A673 (cell line): ENCODE results near the gene RC3H1. TPM values are rescaled to one million over a fixed set of nuclear protein-coding genes. Genes with fewer than 3 reads are reported as not detected.

Source experiments
- BruUV-seq: library from RNA; stranded (reverse); fragments of 400-500 nt; replicated peaks from 2 replicates; lab custom pipeline; 2021; lab: Mats Ljungman, UMichigan
- CTCF ChIA-PET: fragments of 300-600 bp; sonication (Branson Sonifier 250); formaldehyde crosslinking; loops from one replicate; lab custom pipeline; 2022; ENCODE audit warnings: antibody characterized with exemption; lab: Charles Lee
- POLR2A ChIA-PET: fragments of 300-600 bp; sonication (Branson Sonifier 250); formaldehyde crosslinking; loops from one replicate; lab custom pipeline; 2022; ENCODE audit warnings: antibody characterized with exemption; ENCODE audit not compliant: low non-redundant PET; lab: Charles Lee
- DNase-seq: peaks from one replicate; pipeline ENCODE4 v3.0.0-alpha.2; 2015; ENCODE audit warnings: low spot score
- H3K27ac ChIP-seq: fragments of 200-600 bp; sonication (generic); 2 replicates; pipeline ENCODE4 v1.5.1; 2016; ENCODE audit warnings: mixed run types, low read depth, mild to moderate bottlenecking, mixed read lengths, antibody characterized with exemption, low read length; ENCODE audit not compliant: poor library complexity, severe bottlenecking
- H3K27me3 ChIP-seq: fragments of 200-600 bp; sonication (generic); replicated peaks from 2 replicates; pipeline ENCODE4 v1.6.1; 2017; ENCODE audit warnings: mixed run types, low read depth, mild to moderate bottlenecking, mixed read lengths, antibody characterized with exemption, low read length; ENCODE audit not compliant: insufficient read depth, poor library complexity
- H3K36me3 ChIP-seq: fragments of 200-600 bp; sonication (generic); 2 replicates; pipeline ENCODE4 v1.6.1; 2016; ENCODE audit warnings: mixed run types, mild to moderate bottlenecking, mixed read lengths, antibody characterized with exemption, low read length; ENCODE audit not compliant: insufficient read depth, poor library complexity, severe bottlenecking
- H3K4me1 ChIP-seq: fragments of 200-600 bp; sonication (generic); 2 replicates; pipeline ENCODE4 v1.6.1; 2017; ENCODE audit warnings: mixed run types, mild to moderate bottlenecking, mixed read lengths, antibody characterized with exemption, low read length; ENCODE audit not compliant: insufficient read depth, poor library complexity, severe bottlenecking
- H3K4me3 ChIP-seq: fragments of 200-600 bp; sonication (generic); 2 replicates; pipeline ENCODE4 v1.5.1; 2016; ENCODE audit warnings: low read depth, mixed run types, mild to moderate bottlenecking, mixed read lengths, low read length; ENCODE audit not compliant: poor library complexity, severe bottlenecking
- H3K9me3 ChIP-seq: fragments of 200-600 bp; sonication (generic); 2 replicates; pipeline ENCODE4 v1.6.1; 2016; ENCODE audit warnings: mixed run types, low read depth, mild to moderate bottlenecking, mixed read lengths, antibody characterized with exemption, low read length; ENCODE audit not compliant: poor library complexity, severe bottlenecking
- CTCF ChIP-seq: fragments of 300-800, 200-600 bp; sonication (generic); conservative IDR thresholded peaks from 2 replicates; pipeline ENCODE4 v1.5.1; 2017; ENCODE audit warnings: low read depth, mild to moderate bottlenecking, antibody characterized with exemption, low read length, moderate library complexity, mixed read lengths
- EZH2 ChIP-seq: fragments of 200-600 bp; sonication (generic); IDR thresholded peaks from 2 replicates; pipeline ENCODE4 v1.6.1; 2017; ENCODE audit warnings: borderline replicate concordance, low read depth, mild to moderate bottlenecking, mixed read lengths, antibody characterized with exemption, low read length; ENCODE audit not compliant: poor library complexity, severe bottlenecking
- intact Hi-C: fragments of 100-400 bp; cut with micrococcal nuclease; formaldehyde crosslinking; loops from one replicate; pipeline ENCODE4 v1.10.0; 2022; ENCODE audit not compliant: unreplicated experiment
- total RNA-seq: library from RNA; stranded (reverse); gene quantifications from 2 replicates; pipeline ENCODE4 v1.2.3, GENCODE V29; 2021

The RC3H1 gene
- total RNA-seq, 1 experiment from 2014 or later: 27.2 TPM

- BruUV-seq: no TSS peak
- intact Hi-C loops: no loop called here
- DNase-seq: no peak
- Histone ChIP-seq H3K4me1 (peaks cover 13% of the 10 kb centered on the region), H3K4me3 (no peak overlapping the region), H3K27ac (no peak overlapping the region), H3K9me3 (no peaks in the 10 kb centered on the region), H3K27me3 (no peaks in the 10 kb centered on the region), H3K36me3 (no peaks in the 10 kb centered on the region)
- ChIA-PET CTCF (no interaction called here), POLR2A (no interaction called here)
- no peak for TF ChIP-seq CTCF
- TF ChIP-seq EZH2: no peak
Measured at GRCh38 chr1:174007851-174008250, 14.3 kb downstream of the RC3H1 start.

GRCh38 chr1:174005032-174005431, 17.1 kb downstream of the RC3H1 start:
- DNase-seq: peak; percentile 94
- no peak for TF ChIP-seq CTCF
- no peaks in the 10 kb centered on the region for H3K27me3 ChIP-seq
- ChIA-PET POLR2A (no interaction called here), CTCF (interaction anchor here (1.1 kb wide), 1 partner anchor 213 kb away, joined by 3 read pairs; no protein-coding TSS in a partner anchor)
- H3K36me3 ChIP-seq: no peaks in the 10 kb centered on the region
- H3K4me1 ChIP-seq: peaks cover 21% of the 10 kb centered on the region
- H3K27ac ChIP-seq: no peak overlapping the region
- H3K9me3 ChIP-seq: no peaks in the 10 kb centered on the region
- no TSS peak for BruUV-seq
- intact Hi-C loops: no loop called here
- no peak overlapping the region for H3K4me3 ChIP-seq

- Histone ChIP-seq H3K27me3 (no peaks in the 10 kb centered on the region), H3K9me3 (no peaks in the 10 kb centered on the region), H3K4me1 (peaks cover 21% of the 10 kb centered on the region), H3K27ac (no peak overlapping the region), H3K36me3 (no peaks in the 10 kb centered on the region), H3K4me3 (no peak overlapping the region)
- no TSS peak for BruUV-seq
- TF ChIP-seq EZH2 (no peak), CTCF (no peak)
- ChIA-PET CTCF (interaction anchor here (1.1 kb wide), 1 partner anchor 214 kb away, joined by 3 read pairs; no protein-coding TSS in a partner anchor), POLR2A (interaction anchor here (0.6 kb wide), 1 partner anchor 19 kb away, joined by 3 read pairs; no protein-coding TSS in a partner anchor)
- no peak for DNase-seq
- intact Hi-C loops: no loop called here
Measured at GRCh38 chr1:174003867-174004266, 18.3 kb downstream of the RC3H1 start.
